Bone marrow (tissue), 2 donors: ENCODE results near the gene JPH2.
"Not testable (repeated sequence)": the region's sequence is repeated elsewhere in the genome, so short reads cannot be mapped to it uniquely, and the experiment has no call there.

Experiments
- DNase-seq, 2 donors: peaks; one replicate each; lab custom pipeline; 2025; lab: John Stamatoyannopoulos, UW

JPH2 gene

DNA sequence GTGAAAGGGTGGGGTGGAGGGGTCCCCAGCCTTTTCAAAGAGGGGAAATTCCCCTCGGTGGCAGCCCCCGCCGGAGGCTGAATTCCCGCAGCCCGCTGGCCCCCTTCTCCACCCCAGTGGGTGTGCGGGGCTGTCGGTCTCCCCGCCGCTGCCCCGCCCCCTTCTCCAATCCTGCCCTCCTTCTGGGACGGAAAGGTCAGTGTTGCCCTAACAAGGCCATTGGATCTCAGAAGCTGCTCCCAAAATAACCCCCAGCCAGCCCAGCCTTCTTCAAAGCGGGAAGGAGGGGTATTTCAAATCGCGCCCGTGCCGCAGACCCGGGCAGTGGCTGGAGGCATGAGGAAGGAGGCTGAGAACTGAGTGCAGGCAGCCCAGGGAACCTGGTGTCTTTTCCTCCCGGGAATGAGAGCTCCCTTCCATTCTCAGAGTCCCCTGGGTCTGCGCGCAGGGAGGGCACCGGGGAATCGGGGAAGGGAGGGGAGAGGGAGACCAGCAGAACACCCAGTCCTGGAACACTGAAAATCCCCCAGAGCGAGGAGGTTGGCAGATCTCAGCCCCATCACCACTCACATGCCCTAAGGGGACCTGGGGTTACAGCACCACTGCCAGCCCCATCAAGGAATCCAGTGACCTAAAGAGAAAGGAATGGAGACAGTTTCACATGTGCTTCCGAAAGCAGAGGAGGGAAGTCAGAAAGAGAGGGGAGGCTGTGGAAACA, at the start of gene JPH2:
TSS of gene JPH2 (minus strand) at position 135 of the 718 bp plus-strand sequence. CDS start 483 bp downstream, outside the sequence.
- no peak for DNase-seq

DNA sequence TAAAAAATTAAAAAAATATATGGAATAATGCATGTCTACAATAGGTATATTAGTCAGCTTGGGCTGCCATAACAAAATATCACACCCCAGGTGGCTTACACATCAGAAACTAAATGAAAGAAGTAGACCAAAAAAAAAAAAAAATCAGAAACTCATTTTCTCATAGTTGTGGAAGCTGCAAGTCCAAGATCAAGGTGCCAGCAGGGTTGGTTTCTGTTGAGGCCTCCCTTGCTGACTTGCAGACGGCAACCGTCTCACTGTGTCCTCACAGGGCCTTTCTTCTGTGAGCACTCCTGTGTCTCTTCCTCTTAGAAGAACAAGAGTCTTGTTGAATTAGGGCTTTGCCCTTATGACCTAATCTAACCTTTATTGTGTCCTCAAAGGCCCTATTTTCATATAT, 48.7 kb upstream of the JPH2 start:
- DNase-seq = no peak

DNA sequence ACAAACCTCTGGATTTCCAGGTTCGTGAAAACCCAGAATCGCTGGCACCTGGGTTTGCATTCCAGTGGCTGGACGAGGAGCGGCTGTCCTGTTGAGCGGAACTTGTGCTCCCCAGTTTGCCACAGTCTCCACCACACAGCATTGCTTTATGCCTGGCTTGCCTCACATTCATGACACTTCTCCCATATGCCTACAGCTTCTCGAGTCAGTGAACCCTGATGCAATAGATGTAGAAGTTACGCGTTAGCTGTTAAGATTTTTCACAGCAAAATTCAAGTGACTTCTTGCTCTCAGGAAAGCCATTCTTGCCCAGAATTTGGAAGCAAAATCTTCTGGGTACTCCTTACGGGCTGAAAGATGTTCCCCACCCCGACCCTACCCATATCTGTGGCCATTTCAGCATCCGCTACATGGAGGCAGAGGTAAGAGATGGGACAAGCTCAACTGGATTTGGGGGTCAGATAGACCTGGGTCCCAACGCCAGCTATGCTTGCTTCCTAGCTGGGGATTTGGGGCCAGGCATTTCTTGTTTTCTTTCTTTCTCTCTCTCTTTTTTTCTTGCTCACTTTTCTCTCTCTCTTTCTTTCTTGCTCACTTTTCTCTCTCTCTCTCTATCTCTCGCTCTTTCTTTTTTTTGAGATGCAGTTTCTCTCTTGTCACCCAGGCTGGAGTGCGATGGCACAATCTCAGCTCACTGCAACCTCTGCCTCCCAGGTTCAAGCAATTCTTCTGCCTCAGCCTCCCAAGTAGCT, 47.8 kb upstream of the JPH2 start:
- DNase-seq = no peak

DNA sequence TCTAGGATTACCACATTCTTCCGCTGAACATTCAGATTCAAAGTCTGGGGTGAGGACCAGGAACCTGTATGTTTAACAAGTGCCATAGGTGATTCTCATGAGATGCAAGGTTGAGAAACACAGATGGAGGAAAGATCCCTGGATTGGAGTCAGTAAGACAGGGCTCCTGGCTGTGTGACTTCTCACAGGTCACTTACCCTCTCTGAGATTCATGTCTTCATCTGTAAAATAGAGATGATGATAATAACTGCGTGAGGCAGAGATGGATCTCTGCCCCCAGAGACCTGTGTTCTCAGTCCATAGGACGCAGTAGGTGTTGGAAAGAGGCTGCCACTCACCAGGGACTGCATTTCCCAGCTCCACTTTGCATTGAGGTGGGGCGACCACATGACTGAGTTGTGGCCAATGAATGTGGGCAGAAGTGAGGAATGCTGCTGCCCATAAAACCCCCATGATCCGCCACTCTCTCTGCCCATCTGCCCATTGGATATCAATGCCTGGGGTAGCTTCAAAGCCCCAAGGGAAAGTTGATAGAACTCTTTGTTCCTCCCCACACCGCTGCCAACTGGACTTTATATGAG, 46.5 kb upstream of the JPH2 start:
- no peak for DNase-seq

DNA sequence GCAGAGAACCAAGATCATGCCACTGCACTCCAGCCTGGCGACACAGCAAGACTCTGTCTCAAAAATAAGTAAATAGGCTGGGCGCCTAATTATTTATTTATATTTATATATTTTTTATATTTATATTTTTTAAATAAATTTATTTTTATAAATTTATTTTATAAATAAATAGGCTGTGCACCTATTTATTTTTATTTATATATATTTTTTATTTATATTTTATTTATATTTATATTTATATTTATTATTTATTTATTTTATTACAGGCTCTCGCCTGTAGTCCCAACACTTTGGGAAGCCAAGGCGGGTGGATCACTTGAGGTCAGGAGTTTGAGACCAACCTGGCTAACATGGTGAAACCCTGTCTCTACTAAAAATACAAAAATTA, 45.5 kb upstream of the JPH2 start:
- not testable (repeated sequence) for DNase-seq

GRCh38 chr20:44231713-44232468, 44.9 kb upstream of the JPH2 start:
- no peak for DNase-seq

GRCh38 chr20:44231193-44231592, 44.2 kb upstream of the JPH2 start:
- DNase-seq = no peak

DNA sequence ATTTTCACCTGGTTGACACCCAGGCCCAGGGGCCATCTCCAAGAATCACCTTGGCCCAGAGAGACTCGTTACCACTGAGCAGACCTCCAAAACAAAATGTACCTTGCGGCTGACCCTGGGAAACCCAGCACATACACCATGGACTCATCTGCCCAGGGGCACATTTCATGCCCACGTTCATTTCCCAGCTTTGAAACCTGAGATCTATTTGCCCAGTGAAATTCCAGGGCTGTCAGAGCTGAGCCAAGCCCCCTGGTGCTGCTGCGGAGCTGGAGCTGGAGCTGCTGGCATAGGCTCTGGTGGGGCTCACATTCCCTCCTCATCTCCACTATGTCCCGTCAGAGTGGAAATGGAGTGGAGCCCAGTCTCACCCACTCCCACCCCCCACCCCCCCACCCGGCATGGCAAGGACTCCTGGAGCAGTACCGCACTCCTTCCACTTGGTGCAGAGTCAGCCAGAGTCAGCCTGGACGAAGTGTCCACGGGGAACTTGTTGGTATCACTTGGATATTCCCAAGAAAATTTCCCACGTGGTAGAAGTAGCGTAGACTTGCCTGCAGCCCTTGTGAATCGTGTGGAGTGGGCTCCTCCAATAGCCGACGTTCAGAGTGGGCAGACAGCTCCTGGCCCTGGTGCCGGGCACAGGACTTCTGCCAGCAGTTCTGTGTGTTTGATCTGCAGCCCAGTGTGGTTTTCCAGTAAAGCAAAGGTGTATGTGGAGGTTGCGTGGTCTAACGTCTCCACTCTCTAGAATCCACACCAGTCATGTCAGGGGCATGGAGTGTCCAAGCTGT, 41.7 kb upstream of the JPH2 start:
- DNase-seq = no peak

DNA sequence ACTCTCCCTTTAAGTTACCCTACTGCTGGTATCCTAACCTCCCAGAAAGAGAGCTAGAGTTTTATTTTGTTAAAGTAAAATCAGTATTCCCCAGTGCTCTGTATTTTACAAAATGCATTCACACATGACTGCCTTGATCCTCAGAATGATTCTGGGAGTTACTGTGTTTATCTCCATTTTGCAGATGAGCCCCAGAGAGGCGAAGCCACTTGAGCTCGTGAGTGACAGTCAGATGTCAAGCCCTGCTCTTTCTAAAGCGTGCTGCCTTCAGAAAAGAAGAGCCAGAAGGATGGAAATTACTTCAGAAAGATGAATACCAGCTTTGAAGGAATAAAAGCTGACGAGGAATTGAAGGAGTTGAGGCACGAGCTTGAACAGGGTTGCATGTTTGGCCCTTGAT, 37.6 kb upstream of the JPH2 start:
- no peak for DNase-seq

GRCh38 chr20:44223721-44224120, 36.7 kb upstream of the JPH2 start:
- no peak for DNase-seq

DNA sequence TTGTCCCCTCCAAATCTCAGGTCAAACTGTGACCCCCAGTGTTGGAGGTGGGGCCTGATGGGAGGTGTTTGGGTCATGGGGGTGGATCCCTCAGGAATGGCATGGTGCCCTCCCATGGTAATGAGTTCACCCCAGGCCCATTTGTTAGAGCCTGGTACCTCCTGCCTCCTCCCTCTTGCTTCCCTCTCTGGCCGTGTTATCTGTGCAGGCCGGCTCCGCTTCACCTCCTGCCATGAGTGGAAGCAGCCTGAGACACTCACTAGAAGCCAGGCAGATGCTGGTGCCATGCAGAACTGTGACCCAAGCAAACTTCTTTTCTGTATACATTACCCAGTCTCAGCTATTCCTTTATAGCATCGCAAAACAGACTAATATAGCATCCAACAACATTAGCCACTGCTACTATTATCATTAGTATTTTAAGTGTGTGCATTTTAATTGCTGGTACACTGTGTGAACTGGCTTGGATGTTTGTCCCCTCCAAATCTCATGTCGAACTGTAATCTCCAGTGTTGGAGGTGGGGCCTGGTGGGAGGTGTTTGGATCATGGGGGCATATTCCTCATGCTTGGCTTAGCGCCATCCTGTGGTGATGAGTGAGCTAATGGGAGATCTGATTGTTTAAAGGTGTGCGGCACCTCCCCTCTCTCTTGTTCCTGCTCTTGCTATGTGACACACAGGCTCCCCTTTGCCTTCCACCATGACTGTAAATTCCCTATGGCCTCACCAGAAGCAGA, 35.8 kb upstream of the JPH2 start:
- no peak for DNase-seq

- no peak for DNase-seq
Measured at GRCh38 chr20:44222027-44222426, 35.0 kb upstream of the JPH2 start.

GRCh38 chr20:44221368-44221954, 34.5 kb upstream of the JPH2 start:
- no peak for DNase-seq

- DNase-seq = no peak
Measured at GRCh38 chr20:44219791-44220190, 32.8 kb upstream of the JPH2 start.

DNA sequence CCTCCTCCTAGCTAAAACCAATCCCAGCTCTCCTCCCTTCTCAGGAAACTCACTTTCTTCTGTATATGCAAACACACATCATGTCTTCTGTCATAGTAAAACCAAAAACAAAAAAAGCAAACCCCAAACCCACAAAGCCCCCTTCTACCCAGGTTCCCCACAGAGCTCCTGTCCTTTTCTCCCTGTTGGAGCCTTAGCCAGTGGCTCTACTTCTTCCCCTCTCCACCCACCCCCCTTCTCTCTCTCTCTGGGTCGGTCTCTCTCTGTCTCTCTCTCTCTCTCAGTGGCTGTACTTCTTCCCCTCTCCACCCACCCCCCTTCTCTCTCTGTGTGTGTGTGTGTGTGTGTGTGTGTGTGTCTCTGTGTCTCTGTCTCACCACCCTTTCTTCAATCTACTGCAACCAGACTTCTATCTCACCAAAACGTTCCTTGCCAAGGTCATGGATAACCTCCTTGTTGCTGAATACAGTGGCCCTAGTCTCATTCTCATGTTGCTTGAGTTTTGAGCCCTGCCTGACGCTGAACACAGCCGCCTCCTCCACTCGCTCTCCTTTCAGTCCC, 32.3 kb upstream of the JPH2 start:
- no peak for DNase-seq

DNA sequence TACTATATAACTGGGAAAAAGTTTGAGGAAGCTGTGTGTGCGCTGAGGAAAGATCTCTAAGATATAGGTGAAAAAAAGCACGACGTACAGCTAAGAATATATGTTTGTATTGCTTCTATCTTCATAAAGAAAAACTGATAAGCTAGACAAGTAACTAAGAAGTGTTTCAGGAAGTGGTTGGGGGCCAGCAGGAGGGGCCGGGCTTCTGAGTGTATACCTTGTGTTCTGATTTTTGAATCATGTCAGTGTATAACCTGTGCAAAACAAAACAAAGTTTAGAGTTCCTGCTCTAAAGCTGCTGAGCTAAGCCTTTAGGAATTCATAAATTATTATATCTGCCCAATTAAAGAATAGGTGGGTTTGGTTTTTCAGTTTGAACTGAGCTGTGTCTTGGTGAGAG, 31.5 kb upstream of the JPH2 start:
- DNase-seq = no peak

- peak; percentile 13 to 51 for DNase-seq
Measured at GRCh38 chr20:44217342-44218092, 30.5 kb upstream of the JPH2 start.

DNA sequence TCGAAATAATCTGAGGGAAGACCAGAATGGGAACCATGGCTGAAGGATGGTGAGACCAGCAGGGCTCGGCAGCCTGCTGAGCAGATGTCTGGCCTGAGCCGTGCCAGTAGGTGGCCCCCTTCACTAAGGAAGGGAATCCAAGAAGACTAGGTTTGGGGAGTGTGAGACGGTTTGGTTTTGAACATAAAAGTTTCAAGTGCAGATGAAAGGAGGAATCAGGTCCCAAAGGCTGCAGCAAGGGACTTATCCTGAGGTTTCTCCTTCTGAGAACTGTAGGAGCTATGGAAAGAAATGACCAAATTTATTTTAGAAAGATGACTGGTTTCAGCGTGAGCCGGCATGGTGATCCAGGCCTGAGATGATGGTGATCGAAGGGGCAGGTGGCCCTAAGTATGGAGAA, 28.1 kb upstream of the JPH2 start:
- peak; percentile 4 to 57 for DNase-seq

DNA sequence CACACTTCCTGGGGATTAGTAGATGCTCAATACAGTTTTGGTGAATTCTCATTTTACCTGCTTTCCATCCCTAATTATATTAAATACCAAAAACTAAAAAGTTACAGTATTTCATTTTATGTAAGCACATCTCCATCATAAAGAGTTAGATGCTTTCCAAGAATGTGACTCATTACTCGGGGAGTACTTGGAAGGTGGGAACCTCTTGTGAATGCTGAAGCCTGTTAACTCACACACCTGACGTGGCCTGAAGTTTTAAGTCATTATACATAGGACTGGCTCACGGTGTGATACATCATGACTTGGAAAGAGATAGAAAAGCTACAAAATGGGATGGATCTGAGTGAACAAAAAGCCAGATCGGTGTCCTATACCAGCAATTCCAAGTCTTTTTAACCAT, 25.8 kb upstream of the JPH2 start:
- DNase-seq = no peak
